ENCODE results near the gene RAB44.

GRCh38 chr6:36701401-36701991, 3.9 kb downstream of the RAB44 start:
- TF ChIP-seq, protein P1, sequence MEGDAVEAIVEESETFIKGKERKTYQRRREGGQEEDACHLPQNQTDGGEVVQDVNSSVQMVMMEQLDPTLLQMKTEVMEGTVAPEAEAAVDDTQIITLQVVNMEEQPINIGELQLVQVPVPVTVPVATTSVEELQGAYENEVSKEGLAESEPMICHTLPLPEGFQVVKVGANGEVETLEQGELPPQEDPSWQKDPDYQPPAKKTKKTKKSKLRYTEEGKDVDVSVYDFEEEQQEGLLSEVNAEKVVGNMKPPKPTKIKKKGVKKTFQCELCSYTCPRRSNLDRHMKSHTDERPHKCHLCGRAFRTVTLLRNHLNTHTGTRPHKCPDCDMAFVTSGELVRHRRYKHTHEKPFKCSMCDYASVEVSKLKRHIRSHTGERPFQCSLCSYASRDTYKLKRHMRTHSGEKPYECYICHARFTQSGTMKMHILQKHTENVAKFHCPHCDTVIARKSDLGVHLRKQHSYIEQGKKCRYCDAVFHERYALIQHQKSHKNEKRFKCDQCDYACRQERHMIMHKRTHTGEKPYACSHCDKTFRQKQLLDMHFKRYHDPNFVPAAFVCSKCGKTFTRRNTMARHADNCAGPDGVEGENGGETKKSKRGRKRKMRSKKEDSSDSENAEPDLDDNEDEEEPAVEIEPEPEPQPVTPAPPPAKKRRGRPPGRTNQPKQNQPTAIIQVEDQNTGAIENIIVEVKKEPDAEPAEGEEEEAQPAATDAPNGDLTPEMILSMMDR (IDR thresholded peaks at IDR 0.05) = peak; percentile 14; the same call in 1 of the 3 replicates
- TF ChIP-seq POLR2AphosphoS2 (conservative IDR thresholded peaks at IDR 0.05; ENCODE audit: low read length) = no peak
- no peak for TF ChIP-seq POLR2A (IDR thresholded peaks at IDR 0.05; ENCODE audit: low read length)
- no peak for TF ChIP-seq EP300 (IDR thresholded peaks at IDR 0.05)
- TF ChIP-seq RFX5 (IDR thresholded peaks at IDR 0.05) = no peak
- no peak for TF ChIP-seq ELK1 (IDR thresholded peaks at IDR 0.05; ENCODE audit: low read depth, low read length)
- TF ChIP-seq, protein P2, sequence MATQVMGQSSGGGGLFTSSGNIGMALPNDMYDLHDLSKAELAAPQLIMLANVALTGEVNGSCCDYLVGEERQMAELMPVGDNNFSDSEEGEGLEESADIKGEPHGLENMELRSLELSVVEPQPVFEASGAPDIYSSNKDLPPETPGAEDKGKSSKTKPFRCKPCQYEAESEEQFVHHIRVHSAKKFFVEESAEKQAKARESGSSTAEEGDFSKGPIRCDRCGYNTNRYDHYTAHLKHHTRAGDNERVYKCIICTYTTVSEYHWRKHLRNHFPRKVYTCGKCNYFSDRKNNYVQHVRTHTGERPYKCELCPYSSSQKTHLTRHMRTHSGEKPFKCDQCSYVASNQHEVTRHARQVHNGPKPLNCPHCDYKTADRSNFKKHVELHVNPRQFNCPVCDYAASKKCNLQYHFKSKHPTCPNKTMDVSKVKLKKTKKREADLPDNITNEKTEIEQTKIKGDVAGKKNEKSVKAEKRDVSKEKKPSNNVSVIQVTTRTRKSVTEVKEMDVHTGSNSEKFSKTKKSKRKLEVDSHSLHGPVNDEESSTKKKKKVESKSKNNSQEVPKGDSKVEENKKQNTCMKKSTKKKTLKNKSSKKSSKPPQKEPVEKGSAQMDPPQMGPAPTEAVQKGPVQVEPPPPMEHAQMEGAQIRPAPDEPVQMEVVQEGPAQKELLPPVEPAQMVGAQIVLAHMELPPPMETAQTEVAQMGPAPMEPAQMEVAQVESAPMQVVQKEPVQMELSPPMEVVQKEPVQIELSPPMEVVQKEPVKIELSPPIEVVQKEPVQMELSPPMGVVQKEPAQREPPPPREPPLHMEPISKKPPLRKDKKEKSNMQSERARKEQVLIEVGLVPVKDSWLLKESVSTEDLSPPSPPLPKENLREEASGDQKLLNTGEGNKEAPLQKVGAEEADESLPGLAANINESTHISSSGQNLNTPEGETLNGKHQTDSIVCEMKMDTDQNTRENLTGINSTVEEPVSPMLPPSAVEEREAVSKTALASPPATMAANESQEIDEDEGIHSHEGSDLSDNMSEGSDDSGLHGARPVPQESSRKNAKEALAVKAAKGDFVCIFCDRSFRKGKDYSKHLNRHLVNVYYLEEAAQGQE (IDR thresholded peaks at IDR 0.05) = no peak
- TF ChIP-seq, protein P3, sequence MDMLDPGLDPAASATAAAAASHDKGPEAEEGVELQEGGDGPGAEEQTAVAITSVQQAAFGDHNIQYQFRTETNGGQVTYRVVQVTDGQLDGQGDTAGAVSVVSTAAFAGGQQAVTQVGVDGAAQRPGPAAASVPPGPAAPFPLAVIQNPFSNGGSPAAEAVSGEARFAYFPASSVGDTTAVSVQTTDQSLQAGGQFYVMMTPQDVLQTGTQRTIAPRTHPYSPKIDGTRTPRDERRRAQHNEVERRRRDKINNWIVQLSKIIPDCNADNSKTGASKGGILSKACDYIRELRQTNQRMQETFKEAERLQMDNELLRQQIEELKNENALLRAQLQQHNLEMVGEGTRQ (IDR thresholded peaks at IDR 0.05) = no peak
